Heart right ventricle (tissue), 16 donors: ENCODE data around the gene DNAAF3. TPM values are rescaled to one million over a fixed set of nuclear protein-coding genes. Genes with fewer than 3 reads are reported as not detected.

Experiments used
- ATAC-seq, 8 donors: fragments of 200-7000 bp; cut with Tn5 transposase; one replicate each; pipeline ENCODE4 v1.9.1; 2020; ENCODE audit warnings: mild to moderate bottlenecking in 8 of 8, moderate library complexity in 8 of 8, moderate number of reproducible peaks in 1 of 8
- DNase-seq, 2 donors: peaks; one replicate each; pipeline ENCODE4 v3.0.0-alpha.2; 2020
- H3K27ac ChIP-seq, 10 donors: fragments of 200-600 bp; sonication (generic) in 2 of 10; one replicate each; pipeline versions ENCODE4 v1.5.0 to v1.8.0; 2020 to 2022; ENCODE audit warnings: mild to moderate bottlenecking in 3 of 10
- H3K27me3 ChIP-seq, 7 donors: fragments of 200-600 bp; one replicate each; pipeline ENCODE4 v1.8.0; 2021 to 2022; ENCODE audit warnings: mild to moderate bottlenecking in 2 of 7
- H3K36me3 ChIP-seq, 9 donors: fragments of 200-600 bp; sonication (generic) in 1 of 9; one replicate each; pipeline versions ENCODE4 v1.5.0 to v1.8.0; 2020 to 2022; ENCODE audit warnings: mild to moderate bottlenecking in 2 of 9
- H3K4me1 ChIP-seq, 9 donors: fragments of 200-600 bp; sonication (generic) in 1 of 9; one replicate each; pipeline versions ENCODE4 v1.5.0 to v1.8.0; 2020 to 2022; ENCODE audit warnings: mild to moderate bottlenecking in 4 of 9
- H3K4me3 ChIP-seq, 10 donors: fragments of 200-600 bp; sonication (generic) in 2 of 10; one replicate each; pipeline versions ENCODE4 v1.5.0 to v1.8.0; 2020 to 2022; ENCODE audit warnings: mild to moderate bottlenecking in 7 of 10, moderate library complexity in 2 of 10
- H3K9me3 ChIP-seq, 11 donors: fragments of 200-600 bp in 10 of 11; sonication (generic) in 2 of 11; one replicate each; pipeline versions ENCODE4 v1.5.0 to v1.8.0; 2013 to 2022; ENCODE audit warnings: mild to moderate bottlenecking in 2 of 11, control low read depth in 1 of 11, moderate library complexity in 1 of 11
- CTCF ChIP-seq, 9 donors: fragments of 200-600 bp; sonication (generic) in 2 of 9; IDR thresholded peaks; one replicate each; pipeline versions ENCODE4 v1.5.0 to v1.8.0; 2021 to 2022; ENCODE audit warnings: antibody characterized with exemption in 9 of 9, mild to moderate bottlenecking in 5 of 9, moderate library complexity in 1 of 9
- WGBS, 2 donors: extraction: QIAGEN DNeasy Blood & Tissue Kit; methylation state at CpG; one replicate each; pipeline ENCODE4 v1.1.7; 2013; ENCODE audit warnings: inconsistent platforms in 1 of 2; 5-methylcytosine and 5-hydroxymethylcytosine counted together
- intact Hi-C, 10 donors: fragments of 100-400 bp; cut with DNase I; formaldehyde crosslinking; loops; one replicate each; pipeline versions ENCODE4 v1.11.1 to v1.14.2; 2022
- long read RNA-seq, 3 donors: library from polyadenylated mRNA; unstranded; transcript quantifications; one replicate each; pipeline ENCODE4 v2.0.0, GENCODE V29; 2020 to 2021
- polyA plus RNA-seq, 2 donors: library from polyadenylated mRNA; stranded (reverse); fragments of 200-250 nt; gene quantifications; one replicate each; pipeline ENCODE4 v1.2.3, GENCODE V29; 2013
- total RNA-seq, 10 donors: library from RNA; stranded (reverse); fragmentation: NEBNext Ultra II Directional in 3 of 10; extraction: Animal tissue kit (Norgen Biotek cat#: 25700) in 3 of 10; gene quantifications; one replicate each; pipeline versions ENCODE4 v1.2.1 to v1.2.4, GENCODE V29; 2021 to 2023
- donor health status: Arrhythmogenic right ventricular cardiomyopathy.
- donor health status: ischemic (EF 13 %, LVEDD 7.1; RV severe dilation, severe dysfunction).
- donor health status: healthy with polysubstance abuse.
- donor health status: DM: no; HTN: yes; CAD: no.
- donor health status: DM: no; HTN: no; CAD: no.
- donor health status: ischemic (EF 25% LVEDD 6.9; RV normal size, moderate dysfunction).
- donor health status: ischemic (EF 25% LVEDD 5.7; RV mildly dilated, moderate dysfunction).
- donor health status: healthy.
- donor health status: DM: yes; HTN: yes; CAD: no.
- donor health status: Ischemic cardiomyopathy.
- donor health status: ischemic (EF 35%, LVEDD 5.7; RV mildly dilated, moderate dysfunction).
- donor health status: nonischemic (EF 11% LVEDD 7.7; RV severe dilation, severe dysfunction).
- donor health status: DM: yes; HTN: yes; CAD: no.
- donor health status: PGD.
- donor health status: ischemic (EF 29% LVEDD 5.4; RV normal size, mild dysfunction).
- donor health status: nonischemic (EF 23%, LVEDD 6.1; RV moderate dilation, normal function).

Gene DNAAF3
- total RNA-seq (1 to 10 TPM in 8 of 10 donors, under 1 TPM in 2; 0.37 to 3.9 (median 2.4) TPM), polyA plus RNA-seq (1 to 10 TPM; 1.2 to 5.9 TPM)
- long read RNA-seq, donor 1, partial matches to known transcripts, result 1 of 9 reads
- long read RNA-seq, donor 1, other reads (novel, unspliced or antisense), result 8 of 9 reads
- long read RNA-seq, donor 2, partial matches to known transcripts, result 0 of 14 reads
- long read RNA-seq, donor 2, other reads (novel, unspliced or antisense), result 14 of 14 reads
- long read RNA-seq, donor 3, partial matches to known transcripts, result 0 of 3 reads
- long read RNA-seq, donor 3, other reads (novel, unspliced or antisense), result 3 of 3 reads

DNA sequence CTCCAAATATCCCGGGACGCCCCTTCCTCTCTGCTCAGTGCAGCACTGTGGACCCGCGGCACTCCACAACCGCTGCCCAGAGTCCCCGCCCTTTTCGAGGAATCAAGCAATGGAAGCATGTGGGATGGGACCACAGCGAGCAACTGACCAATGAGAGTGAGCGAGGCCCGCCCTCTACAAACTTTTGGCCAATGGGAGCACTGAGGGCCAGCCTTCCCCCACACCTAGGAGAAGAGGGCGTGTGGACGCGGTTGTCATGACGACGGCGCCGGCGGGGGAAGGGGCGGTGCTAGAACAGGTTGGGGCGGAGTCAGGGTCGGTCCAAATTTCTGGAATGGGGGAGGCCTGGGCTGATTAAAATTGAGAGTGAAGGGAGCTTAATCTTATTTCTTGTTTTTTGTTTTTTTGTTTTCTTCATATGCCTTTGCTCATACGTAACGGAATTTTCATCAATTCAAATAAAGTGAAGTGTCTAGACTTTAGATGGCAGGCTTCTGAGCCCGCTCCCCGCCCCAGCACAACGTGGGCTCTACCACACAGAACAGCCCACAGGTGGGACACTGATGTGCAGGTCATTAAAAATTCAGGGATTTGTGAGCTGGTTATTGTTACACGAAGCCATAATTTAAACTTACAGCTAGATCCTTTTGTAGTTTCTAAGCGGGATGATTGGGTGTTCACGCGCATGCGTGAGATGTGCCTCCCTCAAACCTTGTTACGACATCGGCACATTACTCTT lies at the start of gene DNAAF3:
TSS of gene DNAAF3 (minus strand) at position 84 of the 739 bp plus-strand sequence. CDS start 200 bp downstream, outside the sequence.
- peak; percentile 96 to 99 (median 97) for ATAC-seq
- peak within 1 kb of the TSS in 2 of 10 donors; percentile 45 to 51 for H3K27ac ChIP-seq
- DNase-seq, result peak; percentile 90 to 94
- intact Hi-C loops, result no loop called here
- no peaks in the 10 kb centered on the region for H3K9me3 ChIP-seq
- H3K27me3 ChIP-seq, result peaks cover 9 to 96% (median 83%) of the 10 kb centered on the region in 7 donors
- no peak for TF ChIP-seq CTCF (IDR thresholded peaks at IDR 0.05)
- peaks cover 0 to 24% (median 18%) of the 10 kb centered on the region in 9 donors for H3K4me1 ChIP-seq
- 2% methylated on average over 33 of the region's 33 CpGs for WGBS, 2 donors
- H3K36me3 ChIP-seq, result peaks cover 0 to 23% (median 0%) of the 10 kb centered on the region in 9 donors
- peak within 1 kb of the TSS in 9 of 10 donors; percentile 25 to 54 (median 48) for H3K4me3 ChIP-seq

DNA sequence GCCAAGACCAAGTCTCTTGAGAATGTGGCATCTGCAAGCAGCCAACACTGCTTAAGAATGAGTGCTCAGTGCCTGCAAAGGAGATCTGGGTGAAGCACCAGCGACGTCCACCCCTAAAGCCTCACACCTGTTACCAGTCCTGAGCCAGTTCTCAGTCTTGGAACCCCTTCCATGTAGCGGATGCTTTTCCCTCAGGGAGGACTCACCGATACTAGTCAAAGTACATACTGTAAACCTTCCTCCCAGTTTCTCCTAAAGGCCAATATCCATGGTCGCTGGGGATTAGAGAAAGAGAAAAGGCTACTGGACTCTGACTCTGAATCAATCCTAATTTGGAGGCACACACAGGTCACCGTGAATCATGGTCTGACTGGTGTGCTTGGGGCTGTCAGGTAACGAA lies 47.1 kb upstream of the DNAAF3 start:
- Histone ChIP-seq H3K27me3 (no peaks in the 10 kb centered on the region), H3K27ac (no peak overlapping the region), H3K9me3 (peaks cover 0 to 16% (median 6%) of the 10 kb centered on the region in 11 donors), H3K4me1 (peaks cover 4 to 30% (median 17%) of the 10 kb centered on the region in 9 donors), H3K4me3 (no peak overlapping the region), H3K36me3 (no peaks in the 10 kb centered on the region)
- DNase-seq (no peak), ATAC-seq (no peak)
- TF ChIP-seq CTCF (IDR thresholded peaks at IDR 0.05), result no peak
- 78 to 83% methylated on average over 7 of the region's 7 CpGs for WGBS, 2 donors
- intact Hi-C loops, result no loop called here

DNA sequence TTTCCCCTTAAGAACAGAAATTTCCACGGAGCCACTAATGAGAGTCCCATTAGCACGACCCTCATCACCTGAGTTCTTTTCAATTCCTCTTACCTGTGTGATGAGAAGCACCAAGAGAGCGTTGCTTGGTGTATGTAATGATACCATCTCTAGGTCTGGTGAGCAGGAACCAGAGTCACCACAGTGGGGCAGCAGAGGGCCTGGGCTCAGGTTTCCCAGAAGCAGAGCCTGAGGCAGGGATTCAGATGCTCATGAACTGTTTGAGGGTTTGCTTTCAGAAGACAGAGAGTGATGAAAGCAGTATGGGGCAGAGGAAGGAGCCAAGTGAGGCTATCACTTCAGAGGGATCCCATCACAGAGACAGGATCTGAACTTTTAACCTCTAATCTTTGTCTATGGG lies 46.0 kb upstream of the DNAAF3 start:
- peak in 3 of 9 donors; percentile 13 to 38 (median 15) for TF ChIP-seq CTCF (IDR thresholded peaks at IDR 0.05)
- Histone ChIP-seq H3K4me1 (peaks cover 4 to 30% (median 17%) of the 10 kb centered on the region in 9 donors), H3K27ac (no peak overlapping the region), H3K4me3 (no peak overlapping the region), H3K36me3 (no peaks in the 10 kb centered on the region), H3K9me3 (peaks cover 0 to 16% (median 6%) of the 10 kb centered on the region in 11 donors), H3K27me3 (no peaks in the 10 kb centered on the region)
- WGBS, 2 donors, result 80 to 87% methylated on average over 3 of the region's 3 CpGs
- no peak for DNase-seq
- intact Hi-C loops, result no loop called here
- no peak for ATAC-seq

DNA sequence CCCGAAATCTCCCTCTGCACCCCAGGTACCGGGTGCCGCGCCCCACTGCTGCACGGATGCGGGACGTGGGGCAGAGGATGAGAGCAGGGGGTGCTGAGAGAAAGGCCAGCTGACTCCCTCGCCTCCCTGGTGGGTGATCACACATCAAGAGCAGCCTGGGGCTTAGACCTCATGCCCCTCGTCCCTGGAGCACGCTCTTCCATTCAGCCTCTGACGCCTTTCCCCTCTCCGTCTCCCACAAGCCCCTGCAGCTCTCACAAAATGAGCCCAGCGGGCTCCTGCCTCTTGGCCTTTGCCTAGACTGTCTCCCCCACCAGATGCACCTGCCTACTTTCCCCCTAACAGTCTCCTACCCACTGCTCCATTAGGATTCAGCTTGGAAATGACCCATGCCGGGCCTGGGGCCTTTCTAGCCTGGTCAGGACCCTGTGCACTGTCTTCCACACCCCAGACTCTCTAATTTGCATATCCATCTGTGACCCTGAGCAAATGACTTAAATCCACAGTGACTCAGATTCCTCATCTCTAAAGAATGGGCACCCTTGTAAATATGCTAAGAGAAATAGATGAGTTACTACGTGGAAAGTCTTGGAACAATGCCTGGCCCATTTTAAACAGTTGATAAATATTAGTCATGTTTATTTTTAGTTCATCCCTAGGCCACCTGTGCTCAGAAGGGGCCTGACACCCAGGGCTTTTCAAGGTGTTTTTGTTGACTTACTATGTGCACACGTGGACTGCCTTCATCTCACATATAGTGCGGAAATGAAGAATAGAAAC lies 43.5 kb upstream of the DNAAF3 start:
- DNase-seq (no peak), ATAC-seq (peak; percentile 16 to 78 (median 53))
- Histone ChIP-seq H3K9me3 (peaks cover 0 to 16% (median 6%) of the 10 kb centered on the region in 11 donors), H3K4me1 (peaks cover 0 to 29% (median 13%) of the 10 kb centered on the region in 9 donors), H3K4me3 (no peak overlapping the region), H3K36me3 (no peaks in the 10 kb centered on the region), H3K27me3 (peaks cover 0 to 4% (median 0%) of the 10 kb centered on the region in 7 donors), H3K27ac (peak overlapping the region in 5 of 10 donors; percentile 26 to 69 (median 52))
- 64 to 67% methylated on average over 17 of the region's 17 CpGs for WGBS, 2 donors
- intact Hi-C loops, result no loop called here
- TF ChIP-seq CTCF (IDR thresholded peaks at IDR 0.05), result no peak
